ENCODE data around the gene OMP. TPM values are rescaled to one million over a fixed set of nuclear protein-coding genes. Genes with fewer than 3 reads are reported as not detected.

Gene OMP
- total and polyA plus RNA-seq, 4 experiments from 2014 or later: 0.79 TPM; not detected in 3

- ChIA-PET CTCF (ENCODE audit: partially characterized antibody) (interaction anchor here (2.4 kb wide), 1 partner anchor 18 kb away, joined by 9 read pairs; no protein-coding TSS in a partner anchor), POLR2A (ENCODE audit: partially characterized antibody) (no interaction called here)
- Histone ChIP-seq H3K27me3 (ENCODE audit: insufficient read depth, low read length) (no peaks in the 10 kb centered on the region), H3K4me1 (ENCODE audit: insufficient read depth, low read length) (peaks cover 22% of the 10 kb centered on the region), H3K9me3 (ENCODE audit: control insufficient read depth in 1 of 2, low read length in 2 of 2) (no peaks in the 10 kb centered on the region), H3K36me3 (ENCODE audit: insufficient read depth, low read length) (no peaks in the 10 kb centered on the region), H3K27ac (ENCODE audit: low read depth, low read length) (no peak overlapping the region), H3K4me3 (ENCODE audit: low read length in 2 of 2) (no peak overlapping the region)
- DNase-seq: no peak
- Mint-ChIP-seq H3K9me3 (no peaks in the 10 kb centered on the region), H3K36me3 (no peaks in the 10 kb centered on the region), H3K27ac (peak overlapping the region in 1 of 7 donors; percentile 38), H3K4me1 (peaks cover 16 to 28% (median 18%) of the 10 kb centered on the region in 4 donors), H3K4me3 (peak overlapping the region in 1 of 8 donors; percentile 5), H3K27me3 (peaks cover 0 to under 1% of the 10 kb centered on the region in 2 donors)
- intact Hi-C loops (cut with micrococcal nuclease): no loop called here
These were observed 42.3 kb downstream of the OMP start for GRCh38 chr11:77144857-77145428.

DNA sequence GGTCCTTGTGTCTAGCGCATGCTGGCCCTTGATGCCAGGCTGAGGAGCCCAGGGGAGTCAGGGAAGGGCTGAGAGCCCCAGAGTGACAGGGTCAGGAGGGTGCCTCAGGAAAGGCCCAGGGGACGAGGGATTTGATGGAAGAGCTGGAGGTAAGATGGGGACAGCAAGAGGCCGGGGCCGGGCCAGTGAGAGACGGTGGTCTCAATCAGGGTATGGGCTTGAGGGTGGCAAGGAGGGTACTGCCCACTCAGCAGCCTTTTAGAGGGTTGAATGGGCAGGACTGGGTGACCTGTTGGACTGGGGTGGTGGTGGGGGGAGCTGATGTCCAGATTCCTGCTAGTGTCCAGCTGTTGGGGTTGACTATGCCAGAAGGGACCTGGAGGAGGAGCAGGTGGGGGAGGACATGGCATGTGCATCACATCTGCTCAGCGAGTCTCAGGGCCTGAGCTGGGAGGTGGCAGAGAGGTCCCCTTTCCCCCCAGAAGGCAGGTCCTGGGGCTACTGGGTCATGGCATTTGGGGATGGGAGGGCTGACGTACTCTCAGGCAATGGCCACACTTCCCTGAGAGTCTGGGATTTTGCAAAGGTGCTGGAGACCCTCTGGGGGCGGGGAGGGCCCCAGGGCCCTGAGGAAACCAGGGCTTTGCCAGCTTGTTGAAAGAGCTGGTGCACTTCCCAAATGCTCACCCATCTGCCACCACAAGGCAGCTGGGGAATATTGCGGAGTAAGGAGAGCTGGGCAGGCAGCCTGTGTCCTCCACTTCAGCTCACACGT is 43.8 kb downstream of the OMP start:
- H3K4me3 ChIP-seq (ENCODE audit: low read length in 2 of 2): no peak overlapping the region
- peaks cover 28% of the 10 kb centered on the region for H3K4me1 ChIP-seq (ENCODE audit: insufficient read depth, low read length)
- H3K4me3 Mint-ChIP-seq: peak overlapping the region in 2 of 8 donors; percentile 9 to 13
- no peaks in the 10 kb centered on the region for H3K9me3 ChIP-seq (ENCODE audit: control insufficient read depth in 1 of 2, low read length in 2 of 2)
- no peaks in the 10 kb centered on the region for H3K36me3 ChIP-seq (ENCODE audit: insufficient read depth, low read length)
- H3K4me1 Mint-ChIP-seq: peaks cover 17 to 31% (median 24%) of the 10 kb centered on the region in 4 donors
- no peaks in the 10 kb centered on the region for H3K36me3 Mint-ChIP-seq
- ChIA-PET CTCF (ENCODE audit: partially characterized antibody) (interaction anchor here (1.4 to 2.4 kb wide), 2 partner anchors 19 to 43 kb away, joined by 3 to 9 read pairs; no protein-coding TSS in a partner anchor), POLR2A (ENCODE audit: partially characterized antibody) (no interaction called here)
- intact Hi-C loops (cut with micrococcal nuclease): no loop called here
- DNase-seq: no peak
- H3K9me3 Mint-ChIP-seq: no peaks in the 10 kb centered on the region
- H3K27me3 Mint-ChIP-seq: no peaks in the 10 kb centered on the region
- H3K27ac Mint-ChIP-seq: peak overlapping the region in 2 of 7 donors; percentile 36 to 51
- H3K27me3 ChIP-seq (ENCODE audit: insufficient read depth, low read length): no peaks in the 10 kb centered on the region
- H3K27ac ChIP-seq (ENCODE audit: low read depth, low read length): no peak overlapping the region

- Histone ChIP-seq H3K36me3 (ENCODE audit: insufficient read depth, low read length) (no peaks in the 10 kb centered on the region), H3K9me3 (ENCODE audit: control insufficient read depth in 1 of 2, low read length in 2 of 2) (no peaks in the 10 kb centered on the region), H3K27ac (ENCODE audit: low read depth, low read length) (no peak overlapping the region), H3K27me3 (ENCODE audit: insufficient read depth, low read length) (no peaks in the 10 kb centered on the region), H3K4me1 (ENCODE audit: insufficient read depth, low read length) (peaks cover 32% of the 10 kb centered on the region), H3K4me3 (ENCODE audit: low read length in 2 of 2) (no peak overlapping the region)
- H3K4me1 Mint-ChIP-seq: peaks cover 17 to 33% (median 27%) of the 10 kb centered on the region in 4 donors
- no peak for DNase-seq
- no peaks in the 10 kb centered on the region for H3K9me3 Mint-ChIP-seq
- intact Hi-C loops (cut with micrococcal nuclease): no loop called here
- peak overlapping the region in 3 of 8 donors; percentile 9 to 60 (median 29) for H3K4me3 Mint-ChIP-seq
- CTCF ChIA-PET (ENCODE audit: partially characterized antibody): interaction anchor here (1.4 to 2.4 kb wide), 2 partner anchors 20 to 42 kb away, joined by 3 to 9 read pairs; no protein-coding TSS in a partner anchor
- H3K36me3 Mint-ChIP-seq: no peaks in the 10 kb centered on the region
- no peaks in the 10 kb centered on the region for H3K27me3 Mint-ChIP-seq
- POLR2A ChIA-PET (ENCODE audit: partially characterized antibody): no interaction called here
- peak overlapping the region in 3 of 7 donors; percentile 36 to 61 (median 43) for H3K27ac Mint-ChIP-seq
These were observed 44.3 kb downstream of the OMP start for GRCh38 chr11:77147036-77147315.

DNA sequence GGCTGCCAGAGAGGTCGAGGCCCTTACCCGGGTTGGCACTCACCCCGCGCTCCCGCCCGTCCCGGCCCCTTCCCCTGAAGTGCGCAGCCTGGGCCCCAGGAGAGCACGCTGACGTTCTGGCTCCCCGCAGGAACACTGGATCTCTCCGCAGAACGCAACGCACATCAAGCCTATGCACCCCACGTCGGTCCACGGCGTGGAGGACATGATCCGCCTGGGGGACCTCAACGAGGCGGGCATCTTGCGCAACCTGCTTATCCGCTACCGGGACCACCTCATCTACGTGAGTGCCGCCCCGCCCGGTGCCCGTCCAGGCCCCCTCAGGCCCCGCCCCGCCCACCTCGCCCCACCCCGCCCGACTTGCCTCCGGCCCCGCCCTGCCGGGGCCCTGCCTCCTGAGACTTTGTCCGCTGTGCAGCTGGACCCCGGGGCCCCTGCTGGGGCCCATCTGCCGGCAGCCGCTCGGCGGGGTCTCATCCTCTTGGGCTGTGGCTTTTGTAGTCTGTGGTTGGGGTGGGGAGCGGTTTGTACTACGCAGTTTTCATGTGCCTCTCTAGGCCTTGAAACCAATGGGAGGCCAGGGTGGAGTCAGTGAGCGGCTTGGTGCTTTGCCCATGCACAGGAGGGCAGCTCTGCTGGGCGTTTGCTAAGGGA is 45.2 kb downstream of the OMP start:
- H3K4me3 ChIP-seq (ENCODE audit: low read length in 2 of 2): no peak overlapping the region
- intact Hi-C loops (cut with micrococcal nuclease): no loop called here
- no peaks in the 10 kb centered on the region for H3K9me3 ChIP-seq (ENCODE audit: control insufficient read depth in 1 of 2, low read length in 2 of 2)

DNA sequence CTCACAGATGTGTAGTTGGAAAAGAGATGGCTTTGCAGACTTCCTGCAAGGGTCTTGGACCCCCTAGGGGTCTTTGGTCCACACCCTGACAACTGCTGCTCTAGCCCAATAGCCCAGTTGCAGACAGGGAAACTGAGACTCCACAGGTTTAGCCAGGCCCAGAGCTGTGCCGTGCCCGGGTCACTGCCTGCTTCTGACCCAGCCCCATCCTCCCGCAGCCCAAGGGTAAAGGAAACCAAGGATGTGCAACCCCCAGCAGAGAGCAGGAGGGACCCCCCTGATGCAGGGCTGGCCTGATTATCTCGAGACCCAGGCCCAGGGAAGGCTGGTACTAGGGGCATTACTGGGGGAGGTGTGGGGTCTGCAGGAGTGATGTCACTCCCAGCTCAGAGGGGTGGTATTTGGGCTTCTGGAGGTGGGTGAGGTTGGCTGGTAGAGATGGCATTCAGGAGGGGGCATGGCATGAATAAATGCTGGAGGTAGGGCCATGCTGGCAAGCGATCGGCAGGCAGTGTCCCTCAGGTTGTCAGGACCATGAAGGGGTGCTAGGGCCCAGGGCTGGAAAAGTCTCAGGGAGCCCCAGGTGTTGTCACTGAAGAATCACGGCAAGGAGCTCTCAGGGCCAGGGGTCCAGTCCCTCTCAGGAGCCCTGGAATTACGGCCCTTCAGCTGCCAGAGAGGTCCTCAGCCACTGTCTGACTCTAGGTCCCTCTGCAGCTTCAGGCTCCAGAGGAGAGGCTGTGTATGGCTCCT is 46.5 kb downstream of the OMP start:
- POLR2A ChIA-PET (ENCODE audit: partially characterized antibody): no interaction called here
- H3K36me3 Mint-ChIP-seq: no peaks in the 10 kb centered on the region
- Histone ChIP-seq H3K27ac (ENCODE audit: low read depth, low read length) (no peak overlapping the region), H3K36me3 (ENCODE audit: insufficient read depth, low read length) (no peaks in the 10 kb centered on the region), H3K27me3 (ENCODE audit: insufficient read depth, low read length) (no peaks in the 10 kb centered on the region), H3K4me3 (ENCODE audit: low read length in 2 of 2) (no peak overlapping the region), H3K9me3 (ENCODE audit: control insufficient read depth in 1 of 2, low read length in 2 of 2) (no peaks in the 10 kb centered on the region), H3K4me1 (ENCODE audit: insufficient read depth, low read length) (peaks cover 46% of the 10 kb centered on the region)
- H3K27me3 Mint-ChIP-seq: no peaks in the 10 kb centered on the region
- intact Hi-C loops (cut with micrococcal nuclease): no loop called here
- no peak for DNase-seq
- H3K9me3 Mint-ChIP-seq: no peaks in the 10 kb centered on the region
- H3K27ac Mint-ChIP-seq: peak overlapping the region in 1 of 7 donors; percentile 35
- H3K4me1 Mint-ChIP-seq: peaks cover 23 to 48% (median 37%) of the 10 kb centered on the region in 4 donors
- CTCF ChIA-PET (ENCODE audit: partially characterized antibody): interaction anchor here (1.6 to 4.2 kb wide), 2 partner anchors 22 to 38 kb away, joined by 4 to 16 read pairs; partner anchors contain the start of gene MYO7A
- H3K4me3 Mint-ChIP-seq: no peak overlapping the region

More for the DNA sequence above, 45.2 kb downstream of the OMP start:
- Mint-ChIP-seq H3K4me1 (peaks cover 20 to 35% (median 31%) of the 10 kb centered on the region in 4 donors), H3K9me3 (no peaks in the 10 kb centered on the region), H3K4me3 (peak overlapping the region; percentile 62 to 83 (median 75)), H3K36me3 (no peaks in the 10 kb centered on the region), H3K27me3 (no peaks in the 10 kb centered on the region), H3K27ac (peak overlapping the region; percentile 36 to 89 (median 66))
- H3K4me1 ChIP-seq (ENCODE audit: insufficient read depth, low read length): peaks cover 33% of the 10 kb centered on the region
- DNase-seq: peak; percentile 21 to 53 (median 34)
- no peaks in the 10 kb centered on the region for H3K36me3 ChIP-seq (ENCODE audit: insufficient read depth, low read length)
- POLR2A ChIA-PET (ENCODE audit: partially characterized antibody): no interaction called here
- H3K27ac ChIP-seq (ENCODE audit: low read depth, low read length): no peak overlapping the region
- no peaks in the 10 kb centered on the region for H3K27me3 ChIP-seq (ENCODE audit: insufficient read depth, low read length)
- CTCF ChIA-PET (ENCODE audit: partially characterized antibody): interaction anchor here (1.6 to 4.2 kb wide), 2 partner anchors 21 to 40 kb away, joined by 4 to 16 read pairs; partner anchors contain the start of gene MYO7A

GRCh38 chr11:77149716-77150392 is 47.2 kb downstream of the OMP start:
- peaks cover 52% of the 10 kb centered on the region for H3K4me1 ChIP-seq (ENCODE audit: insufficient read depth, low read length)
- no peaks in the 10 kb centered on the region for H3K36me3 ChIP-seq (ENCODE audit: insufficient read depth, low read length)
- H3K27me3 ChIP-seq (ENCODE audit: insufficient read depth, low read length): no peaks in the 10 kb centered on the region
- Mint-ChIP-seq H3K27me3 (no peaks in the 10 kb centered on the region), H3K36me3 (no peaks in the 10 kb centered on the region), H3K4me3 (no peak overlapping the region), H3K27ac (peak overlapping the region in 2 of 7 donors; percentile 19 to 74), H3K9me3 (no peaks in the 10 kb centered on the region), H3K4me1 (peaks cover 24 to 55% (median 40%) of the 10 kb centered on the region in 4 donors)
- no peaks in the 10 kb centered on the region for H3K9me3 ChIP-seq (ENCODE audit: control insufficient read depth in 1 of 2, low read length in 2 of 2)
- ChIA-PET POLR2A (ENCODE audit: partially characterized antibody) (no interaction called here), CTCF (ENCODE audit: partially characterized antibody) (interaction anchor here (1.6 to 4.2 kb wide), 2 partner anchors 23 to 38 kb away, joined by 4 to 16 read pairs; partner anchors contain the start of gene MYO7A)
- intact Hi-C loops (cut with micrococcal nuclease): no loop called here
- H3K27ac ChIP-seq (ENCODE audit: low read depth, low read length): no peak overlapping the region
- H3K4me3 ChIP-seq (ENCODE audit: low read length in 2 of 2): no peak overlapping the region
- DNase-seq: no peak
